Smooth muscle cell (in vitro differentiated cells): ENCODE data around the gene MREG. TPM values are rescaled to one million over a fixed set of nuclear protein-coding genes. Genes with fewer than 3 reads are reported as not detected.

Source experiments
- DNase-seq: peaks from one replicate; lab custom pipeline; 2025; ENCODE audit not compliant: unreplicated experiment; lab: John Stamatoyannopoulos, UW
- H2AFZ ChIP-seq: fragments of 200-600 bp; sonication (generic); 2 replicates; pipeline ENCODE4 v1.6.0; 2016; ENCODE audit warnings: antibody characterized with exemption, low read depth, mild to moderate bottlenecking
- H3F3A ChIP-seq: fragments of 200-600 bp; sonication (generic); 2 replicates; pipeline ENCODE4 v1.6.0; 2017; ENCODE audit warnings: antibody characterized with exemption, low read depth
- H3K27ac ChIP-seq: fragments of 200-600 bp; sonication (generic); 2 replicates; pipeline ENCODE4 v1.5.1; 2016; ENCODE audit warnings: low read depth, mild to moderate bottlenecking
- H3K27me3 ChIP-seq: fragments of 200-600 bp; sonication (generic); 2 replicates; pipeline ENCODE4 v1.6.1; 2016; ENCODE audit warnings: low read depth, mild to moderate bottlenecking
- H3K36me3 ChIP-seq: fragments of 200-600 bp; sonication (generic); 2 replicates; pipeline ENCODE4 v1.5.1; 2016; ENCODE audit warnings: low read depth
- H3K4me1 ChIP-seq: fragments of 200-600 bp; sonication (generic); 2 replicates; pipeline ENCODE4 v1.5.1; 2016; ENCODE audit warnings: low read depth
- H3K4me2 ChIP-seq: fragments of 200-600 bp; sonication (generic); 2 replicates; pipeline ENCODE4 v1.6.0; 2016; ENCODE audit warnings: mild to moderate bottlenecking
- H3K4me3 ChIP-seq: fragments of 200-600 bp; sonication (generic); 2 replicates; pipeline ENCODE4 v1.5.1; 2016; ENCODE audit warnings: mild to moderate bottlenecking
- H3K79me2 ChIP-seq: fragments of 200-600 bp; sonication (generic); 2 replicates; pipeline ENCODE4 v1.6.0; 2016; ENCODE audit warnings: low read depth, mild to moderate bottlenecking
- H3K9ac ChIP-seq: fragments of 200-600 bp; sonication (generic); 2 replicates; pipeline ENCODE4 v1.6.0; 2016; ENCODE audit warnings: low read depth
- H3K9me3 ChIP-seq: fragments of 200-600 bp; sonication (generic); replicated peaks from 2 replicates; pipeline ENCODE4 v1.5.1; 2016; ENCODE audit warnings: low read depth
- H4K20me1 ChIP-seq: fragments of 200-600 bp; sonication (generic); 2 replicates; pipeline ENCODE4 v1.6.0; 2016; ENCODE audit warnings: low read depth
- CTCF ChIP-seq: fragments of 200-600 bp; sonication (generic); IDR thresholded peaks from 2 replicates; pipeline ENCODE4 v1.5.1; 2017; ENCODE audit warnings: borderline replicate concordance, mild to moderate bottlenecking, antibody characterized with exemption; ENCODE audit not compliant: insufficient read depth, poor library complexity, severe bottlenecking
- WGBS: methylation state at CpG from one replicate; pipeline ENCODE4 v1.1.7; 2016; ENCODE audit warnings: low lambda C conversion rate; 5-methylcytosine and 5-hydroxymethylcytosine counted together
- polyA plus RNA-seq: library from polyadenylated mRNA; unstranded; fragments of >200 nt; fragmentation: Nextera tagmentation; extraction: Ambion mirVana; gene quantifications from 2 replicates; pipeline ENCODE4 v1.2.1, GENCODE V29; 2016
- total RNA-seq: library from RNA; depleted of rRNA; stranded (reverse); fragments of >200 nt; gene quantifications from 2 replicates; pipeline ENCODE4 v1.2.3, GENCODE V29; 2014

The MREG gene
- total and polyA plus RNA-seq, 2 experiments from 2014 or later, result 2.3 to 5.5 TPM

DNA sequence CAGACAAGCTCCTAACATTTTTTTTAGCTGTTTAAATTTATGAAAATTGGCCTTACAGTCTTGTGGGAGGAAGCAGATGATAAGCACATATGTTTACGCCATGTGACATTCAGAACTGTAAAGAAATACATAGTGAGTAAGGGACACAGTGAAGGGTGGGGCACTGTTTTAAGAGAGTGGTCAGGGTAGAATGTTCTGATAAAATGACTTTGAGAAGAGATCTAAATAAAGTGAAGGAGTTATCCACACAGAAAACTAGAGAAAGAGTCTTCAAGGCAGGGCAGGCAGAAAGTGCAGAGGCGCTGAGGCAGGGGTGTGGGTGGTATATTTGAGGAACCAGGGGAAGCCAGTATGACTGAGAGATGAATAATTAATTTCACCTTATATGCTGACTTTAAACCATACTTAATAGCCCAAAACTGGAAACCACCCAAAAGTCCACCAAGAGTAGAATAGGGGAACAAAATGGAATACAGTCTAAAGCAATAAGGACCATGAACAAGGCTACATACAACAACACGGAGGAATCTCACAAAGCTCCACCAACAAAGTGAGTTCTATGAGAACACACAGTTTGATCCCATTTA lies 8.6 kb downstream of the MREG start:
- no peaks in the 10 kb centered on the region for H3K36me3 ChIP-seq
- H3K9ac ChIP-seq, result no peak overlapping the region
- TF ChIP-seq CTCF, result no peak
- no peak overlapping the region for H3K4me3 ChIP-seq
- H3K4me2 ChIP-seq, result no peak overlapping the region
- no peak for DNase-seq
- peaks cover 5% of the 10 kb centered on the region for H3K79me2 ChIP-seq
- no peaks in the 10 kb centered on the region for H3K27me3 ChIP-seq
- peaks cover 21% of the 10 kb centered on the region for H3K4me1 ChIP-seq
- H3K9me3 ChIP-seq, result no peaks in the 10 kb centered on the region
- H4K20me1 ChIP-seq, result no peaks in the 10 kb centered on the region
- H3F3A ChIP-seq, result peaks cover 4% of the 10 kb centered on the region
- no peak overlapping the region for H2AFZ ChIP-seq
- no peak overlapping the region for H3K27ac ChIP-seq
- 96% methylated on average over 3 of the region's 3 CpGs for WGBS

- Histone ChIP-seq H3K9me3 (no peaks in the 10 kb centered on the region), H3K79me2 (peaks cover 5% of the 10 kb centered on the region), H3K27ac (no peak overlapping the region), H3K9ac (no peak overlapping the region), H3K27me3 (no peaks in the 10 kb centered on the region), H3K4me2 (no peak overlapping the region), H3K4me1 (peaks cover 21% of the 10 kb centered on the region), H3K36me3 (no peaks in the 10 kb centered on the region), H3F3A (peaks cover 4% of the 10 kb centered on the region), H4K20me1 (no peaks in the 10 kb centered on the region), H2AFZ (no peak overlapping the region), H3K4me3 (no peak overlapping the region)
- DNase-seq, result no peak
- 93% methylated on average over 6 of the region's 6 CpGs for WGBS
- TF ChIP-seq CTCF, result no peak
Measured at GRCh38 chr2:216003876-216004696, 9.3 kb downstream of the MREG start.

- WGBS, result 97% methylated on average over 2 of the region's 2 CpGs
- peaks cover 21% of the 10 kb centered on the region for H3K4me1 ChIP-seq
- H3K4me3 ChIP-seq, result no peak overlapping the region
- no peaks in the 10 kb centered on the region for H3K9me3 ChIP-seq
- TF ChIP-seq CTCF, result no peak
- H4K20me1 ChIP-seq, result no peaks in the 10 kb centered on the region
- H3K79me2 ChIP-seq, result peaks cover 5% of the 10 kb centered on the region
- no peak overlapping the region for H2AFZ ChIP-seq
- H3K27ac ChIP-seq, result no peak overlapping the region
- no peak overlapping the region for H3K4me2 ChIP-seq
- H3F3A ChIP-seq, result peaks cover 4% of the 10 kb centered on the region
- DNase-seq, result no peak
- no peak overlapping the region for H3K9ac ChIP-seq
- no peaks in the 10 kb centered on the region for H3K36me3 ChIP-seq
- no peaks in the 10 kb centered on the region for H3K27me3 ChIP-seq
Measured at GRCh38 chr2:216002693-216003092, 10.7 kb downstream of the MREG start.
